ENCODE results near the gene KNG1.
"Not testable (repeated sequence)": the region's sequence is repeated elsewhere in the genome, so short reads cannot be mapped to it uniquely, and the experiment has no call there.

KNG1 gene

GRCh38 chr3:186717039-186717457 is at the start of gene KNG1:
Gene KNG1, plus strand, starts transcription at chr3:186717359. Its CDS starts 184 bp downstream, at chr3:186717543.
- DNase-seq (ENCODE audit: low read depth in 2 of 2): no peak

- no peak for DNase-seq (ENCODE audit: low read depth in 2 of 2)
Measured at GRCh38 chr3:186668426-186668825, 48.7 kb upstream of the KNG1 start.

- no peak for DNase-seq (ENCODE audit: low read depth in 2 of 2)
Measured at GRCh38 chr3:186669378-186670084, 47.6 kb upstream of the KNG1 start.

- no peak for DNase-seq (ENCODE audit: low read depth in 2 of 2)
Measured at GRCh38 chr3:186670155-186670554, 47.0 kb upstream of the KNG1 start.

- DNase-seq (ENCODE audit: low read depth in 2 of 2): no peak
Measured at GRCh38 chr3:186671051-186671450, 46.1 kb upstream of the KNG1 start.

- no peak for DNase-seq (ENCODE audit: low read depth in 2 of 2)
Measured at GRCh38 chr3:186678604-186679003, 38.6 kb upstream of the KNG1 start.

GRCh38 chr3:186679151-186679550 is 38.0 kb upstream of the KNG1 start:
- DNase-seq (ENCODE audit: low read depth in 2 of 2): no peak

- no peak for DNase-seq (ENCODE audit: low read depth in 2 of 2)
Measured at GRCh38 chr3:186680869-186681268, 36.3 kb upstream of the KNG1 start.

GRCh38 chr3:186682812-186683211 is 34.3 kb upstream of the KNG1 start:
- DNase-seq (ENCODE audit: low read depth in 2 of 2): no peak

GRCh38 chr3:186683979-186684378 is 33.2 kb upstream of the KNG1 start:
- DNase-seq (ENCODE audit: low read depth in 2 of 2): no peak

- DNase-seq (ENCODE audit: low read depth in 2 of 2): not testable (repeated sequence)
Measured at GRCh38 chr3:186686475-186686874, 30.7 kb upstream of the KNG1 start.

- no peak for DNase-seq (ENCODE audit: low read depth in 2 of 2)
Measured at GRCh38 chr3:186687120-186687651, 30.0 kb upstream of the KNG1 start.

- not testable (repeated sequence) for DNase-seq (ENCODE audit: low read depth in 2 of 2)
Measured at GRCh38 chr3:186690304-186690703, 26.9 kb upstream of the KNG1 start.

- no peak for DNase-seq (ENCODE audit: low read depth in 2 of 2)
Measured at GRCh38 chr3:186691676-186692075, 25.5 kb upstream of the KNG1 start.

- DNase-seq (ENCODE audit: low read depth in 2 of 2): no peak
Measured at GRCh38 chr3:186693843-186694242, 23.3 kb upstream of the KNG1 start.

- DNase-seq (ENCODE audit: low read depth in 2 of 2): no peak
Measured at GRCh38 chr3:186694288-186695032, 22.7 kb upstream of the KNG1 start.

GRCh38 chr3:186696522-186696921 is 20.6 kb upstream of the KNG1 start:
- DNase-seq (ENCODE audit: low read depth in 2 of 2): no peak

- no peak for DNase-seq (ENCODE audit: low read depth in 2 of 2)
Measured at GRCh38 chr3:186697510-186697909, 19.6 kb upstream of the KNG1 start.

GRCh38 chr3:186700267-186700666 is 16.9 kb upstream of the KNG1 start:
- no peak for DNase-seq (ENCODE audit: low read depth in 2 of 2)

GRCh38 chr3:186702451-186702850 is 14.7 kb upstream of the KNG1 start:
- DNase-seq (ENCODE audit: low read depth in 2 of 2): not testable (repeated sequence)

GRCh38 chr3:186705882-186706780 is 11.0 kb upstream of the KNG1 start:
- no peak for DNase-seq (ENCODE audit: low read depth in 2 of 2)
